ENCODE results near the gene VPS39.

DNA sequence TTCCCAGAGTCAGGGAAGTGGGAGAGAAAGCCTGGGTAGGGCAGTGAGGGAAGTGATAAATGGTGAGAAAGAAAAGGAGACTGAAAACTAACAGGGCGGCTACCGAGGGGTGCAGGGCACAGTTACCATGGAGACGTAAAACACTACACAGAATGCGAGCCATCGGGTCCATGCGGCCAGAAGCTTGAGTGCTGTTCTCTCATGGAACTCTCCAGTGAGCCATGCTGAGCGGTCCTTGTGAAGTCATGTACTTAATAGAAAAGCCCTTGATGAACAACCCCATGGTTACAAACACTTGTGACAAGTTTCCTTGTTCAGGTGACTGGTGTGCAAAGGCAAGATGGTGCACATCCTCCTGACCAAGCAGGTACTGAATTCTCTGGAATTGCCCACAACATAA lies 48.0 kb downstream of the VPS39 start:
- TF ChIP-seq, protein P1, sequence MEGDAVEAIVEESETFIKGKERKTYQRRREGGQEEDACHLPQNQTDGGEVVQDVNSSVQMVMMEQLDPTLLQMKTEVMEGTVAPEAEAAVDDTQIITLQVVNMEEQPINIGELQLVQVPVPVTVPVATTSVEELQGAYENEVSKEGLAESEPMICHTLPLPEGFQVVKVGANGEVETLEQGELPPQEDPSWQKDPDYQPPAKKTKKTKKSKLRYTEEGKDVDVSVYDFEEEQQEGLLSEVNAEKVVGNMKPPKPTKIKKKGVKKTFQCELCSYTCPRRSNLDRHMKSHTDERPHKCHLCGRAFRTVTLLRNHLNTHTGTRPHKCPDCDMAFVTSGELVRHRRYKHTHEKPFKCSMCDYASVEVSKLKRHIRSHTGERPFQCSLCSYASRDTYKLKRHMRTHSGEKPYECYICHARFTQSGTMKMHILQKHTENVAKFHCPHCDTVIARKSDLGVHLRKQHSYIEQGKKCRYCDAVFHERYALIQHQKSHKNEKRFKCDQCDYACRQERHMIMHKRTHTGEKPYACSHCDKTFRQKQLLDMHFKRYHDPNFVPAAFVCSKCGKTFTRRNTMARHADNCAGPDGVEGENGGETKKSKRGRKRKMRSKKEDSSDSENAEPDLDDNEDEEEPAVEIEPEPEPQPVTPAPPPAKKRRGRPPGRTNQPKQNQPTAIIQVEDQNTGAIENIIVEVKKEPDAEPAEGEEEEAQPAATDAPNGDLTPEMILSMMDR (conservative IDR thresholded peaks at IDR 0.05; ENCODE audit: low read length): no peak
- no peak for TF ChIP-seq EZH2phosphoT487 (IDR thresholded peaks at IDR 0.05; ENCODE audit: borderline replicate concordance)

Data from Loucy (cell line).